Peyer's patch (tissue), 4 donors: ENCODE data around the gene DUS2. TPM values are rescaled to one million over a fixed set of nuclear protein-coding genes. Genes with fewer than 3 reads are reported as not detected.

Experiments
- DNase-seq, 3 donors: peaks; one replicate each; pipeline ENCODE4 v3.0.0-alpha.2; 2017 to 2019
- H3K27ac ChIP-seq, 4 donors: fragments of 200-600 bp; sonication (generic); one replicate each; pipeline ENCODE4 v1.5.1; 2016 to 2019
- H3K27me3 ChIP-seq, 2 donors: fragments of 200-600 bp; sonication (generic); one replicate each; pipeline ENCODE4 v1.5.1; 2019
- H3K36me3 ChIP-seq, 3 donors: fragments of 200-600 bp; sonication (generic); one replicate each; pipeline ENCODE4 v1.5.1; 2016 to 2019
- H3K4me1 ChIP-seq, 4 donors: fragments of 200-600 bp; sonication (generic); one replicate each; pipeline ENCODE4 v1.5.1; 2016 to 2019
- H3K4me3 ChIP-seq, 4 donors: fragments of 200-600 bp; sonication (generic); 1 replicate in 3 of 4; 2 replicates in 1 of 4; pipeline ENCODE4 v1.5.1; 2016 to 2019; ENCODE audit warnings: mild to moderate bottlenecking in 1 of 4
- H3K9me3 ChIP-seq, 4 donors: fragments of 200-600 bp; sonication (generic); one replicate each; pipeline ENCODE4 v1.5.1; 2016 to 2019; ENCODE audit warnings: mild to moderate bottlenecking in 1 of 4
- CTCF ChIP-seq, 6 experiments: fragments of 450-650 bp in 4 of 6; fragments of 200-600 bp in 2 of 6; sonication (generic) in 1 of 6; IDR thresholded peaks; one replicate each; pipeline ENCODE4 v1.5.1; 2017 to 2019; ENCODE audit warnings: antibody characterized with exemption in 6 of 6, mild to moderate bottlenecking in 3 of 6, moderate library complexity in 1 of 6
- POLR2A ChIP-seq, 2 donors: fragments of 450-650 bp; IDR thresholded peaks; one replicate each; pipeline ENCODE4 v1.5.1; 2017; ENCODE audit warnings: antibody characterized with exemption in 2 of 2, mild to moderate bottlenecking in 2 of 2, moderate library complexity in 2 of 2
- total RNA-seq, 4 donors: library from RNA; depleted of rRNA; stranded (reverse); fragments of >200 nt; gene quantifications; one replicate each; pipeline ENCODE4 v1.1.0, GENCODE V29; 2016

Gene DUS2
- total RNA-seq, 4 donors from 2014 or later, result 15.3 to 38.8 (median 21.2) TPM

DNA sequence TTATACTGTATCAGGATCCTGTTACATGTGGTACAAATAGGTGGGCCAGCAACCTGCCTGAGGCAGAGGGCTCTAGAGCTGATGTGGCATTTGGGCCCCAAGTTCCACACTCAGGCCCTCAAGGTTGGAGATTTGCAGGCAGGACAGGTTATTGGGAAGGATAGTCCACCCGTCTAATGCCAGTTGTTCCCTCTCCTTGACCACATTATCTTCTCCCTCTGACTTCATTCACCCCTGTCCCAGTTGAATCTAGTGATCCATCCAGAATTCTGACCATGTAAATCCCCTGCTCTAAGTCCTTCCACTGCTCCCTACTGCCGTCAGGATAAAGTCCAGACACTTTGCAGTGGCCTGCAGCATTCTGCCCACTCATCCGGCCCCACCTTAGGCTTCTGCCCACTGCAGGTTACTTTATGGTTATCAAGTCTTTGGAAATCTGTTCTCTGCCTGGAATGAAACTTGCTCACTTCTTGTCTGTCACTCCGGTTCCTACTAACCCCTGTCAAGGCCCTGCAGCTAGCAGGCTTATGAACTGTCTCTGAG is 60.2 kb downstream of the DUS2 start:
- Histone ChIP-seq H3K27me3 (no peaks in the 10 kb centered on the region), H3K4me3 (no peak overlapping the region), H3K9me3 (no peaks in the 10 kb centered on the region), H3K36me3 (no peaks in the 10 kb centered on the region), H3K4me1 (peaks cover 26 to 76% (median 34%) of the 10 kb centered on the region in 4 donors), H3K27ac (peak overlapping the region; percentile 97 to 99 (median 98))
- DNase-seq, result peak in 2 of 3 donors; percentile 10 to 46
- TF ChIP-seq POLR2A (IDR thresholded peaks at IDR 0.05), result no peak
- TF ChIP-seq CTCF (IDR thresholded peaks at IDR 0.05), result no peak

GRCh38 chr16:68083861-68084503 is 60.9 kb downstream of the DUS2 start:
- Histone ChIP-seq H3K4me1 (peaks cover 24 to 74% (median 29%) of the 10 kb centered on the region in 4 donors), H3K4me3 (peak overlapping the region in 3 of 4 donors; percentile 86 to 94 (median 92)), H3K9me3 (no peaks in the 10 kb centered on the region), H3K27ac (peak overlapping the region; percentile 97 to 99 (median 98)), H3K36me3 (no peaks in the 10 kb centered on the region), H3K27me3 (no peaks in the 10 kb centered on the region)
- TF ChIP-seq CTCF (IDR thresholded peaks at IDR 0.05), result no peak
- DNase-seq, result no peak

DNA sequence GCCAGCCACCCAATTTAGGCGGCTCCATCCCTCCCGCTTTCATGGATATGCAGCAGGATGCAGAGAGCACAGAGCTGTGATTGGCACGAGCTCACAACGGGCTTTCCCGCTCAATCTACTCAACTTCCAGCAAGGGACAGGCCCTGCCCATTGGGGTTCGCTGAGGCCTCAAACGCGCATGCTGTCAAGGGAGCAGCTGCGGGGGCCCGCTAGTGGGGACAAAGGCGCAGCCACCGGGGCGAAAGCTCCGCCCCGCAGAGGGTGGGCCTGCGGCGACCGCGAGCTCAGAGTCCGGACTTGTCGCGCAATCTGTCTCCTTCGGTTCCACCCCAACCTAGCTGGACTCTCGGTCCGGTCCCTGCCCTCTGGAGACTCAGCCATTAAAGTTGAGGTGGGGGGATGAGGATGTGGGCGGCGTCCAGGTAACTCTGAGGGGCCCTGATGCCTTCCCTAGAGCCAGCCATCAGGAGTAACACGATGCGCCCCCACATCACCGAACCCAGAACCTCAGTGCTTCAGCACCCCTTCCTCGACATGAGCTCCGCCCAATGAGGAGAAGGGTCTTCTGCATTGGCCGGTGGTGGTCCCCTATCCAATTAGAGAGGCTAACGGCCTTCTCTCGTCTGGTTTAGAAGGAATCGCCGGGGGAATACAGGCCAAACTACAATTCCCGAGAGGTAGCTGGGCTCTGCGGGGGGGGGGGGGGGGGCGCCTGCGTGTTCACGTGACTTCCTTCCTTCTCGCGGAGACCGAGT is 61.6 kb downstream of the DUS2 start:
- Histone ChIP-seq H3K36me3 (no peaks in the 10 kb centered on the region), H3K9me3 (no peaks in the 10 kb centered on the region), H3K27me3 (no peaks in the 10 kb centered on the region), H3K4me1 (peaks cover 21 to 67% (median 23%) of the 10 kb centered on the region in 4 donors), H3K27ac (peak overlapping the region; percentile 97 to 99 (median 98)), H3K4me3 (peak overlapping the region; percentile 86 to 94 (median 92))
- DNase-seq, result peak; percentile 89 to 97 (median 95)
- peak; percentile 42 to 55 for TF ChIP-seq POLR2A (IDR thresholded peaks at IDR 0.05)
- TF ChIP-seq CTCF (IDR thresholded peaks at IDR 0.05), result peak in 3 of 6 experiments; percentile 38 to 44 (median 40)

- Histone ChIP-seq H3K4me1 (peaks cover 15 to 59% (median 16%) of the 10 kb centered on the region in 4 donors), H3K36me3 (no peaks in the 10 kb centered on the region), H3K27me3 (no peaks in the 10 kb centered on the region), H3K4me3 (peak within 1 kb of the TSS; percentile 86 to 94 (median 92)), H3K9me3 (no peaks in the 10 kb centered on the region), H3K27ac (peak within 1 kb of the TSS; percentile 97 to 99 (median 98))
- peak; percentile 56 to 69 for TF ChIP-seq POLR2A (IDR thresholded peaks at IDR 0.05)
- peak in 1 of 6 experiments; percentile 13 for TF ChIP-seq CTCF (IDR thresholded peaks at IDR 0.05)
- peak; percentile 98 to 100 (median 100) for DNase-seq
Measured at GRCh38 chr16:68085259-68086071, 62.4 kb downstream of the DUS2 start, which contains the start of gene NFATC3. TSS of gene NFATC3 (plus strand) at chr16:68085370. CDS start at chr16:68085682, 312 bp downstream.

- H3K36me3 ChIP-seq, result no peaks in the 10 kb centered on the region
- H3K4me3 ChIP-seq, result peak overlapping the region; percentile 86 to 94 (median 92)
- peak overlapping the region; percentile 97 to 99 (median 98) for H3K27ac ChIP-seq
- no peaks in the 10 kb centered on the region for H3K27me3 ChIP-seq
- no peaks in the 10 kb centered on the region for H3K9me3 ChIP-seq
- no peak for TF ChIP-seq CTCF (IDR thresholded peaks at IDR 0.05)
- no peak for TF ChIP-seq POLR2A (IDR thresholded peaks at IDR 0.05)
- peak in 1 of 3 donors; percentile 21 for DNase-seq
- peaks cover 12 to 57% (median 18%) of the 10 kb centered on the region in 4 donors for H3K4me1 ChIP-seq
Measured at GRCh38 chr16:68086336-68086841, 63.3 kb downstream of the DUS2 start.
